Thoracic aorta (tissue), 2 donors: Measurements from ENCODE around the gene NFIA. TPM values are rescaled to one million over a fixed set of nuclear protein-coding genes. Genes with fewer than 3 reads are reported as not detected.

Source experiments
- ATAC-seq: fragments of 150-250 bp; one replicate; pipeline ENCODE4 v1.8.0; 2017; ENCODE audit warnings: low read depth; ENCODE audit not compliant: insufficient number of reproducible peaks, low FRiP score
- DNase-seq: peaks from one replicate; pipeline ENCODE4 v3.0.0-alpha.2; 2020; ENCODE audit warnings: low spot score
- H3K27ac ChIP-seq, 2 donors: fragments of 200-600 bp; sonication (generic); 1 replicate in 1 of 2; 2 replicates in 1 of 2; pipeline ENCODE4 v1.5.1; 2016; ENCODE audit warnings: mild to moderate bottlenecking in 2 of 2, moderate library complexity in 2 of 2
- H3K27me3 ChIP-seq: fragments of 200-600 bp; sonication (generic); replicated peaks from 2 replicates; pipeline ENCODE4 v1.6.0; 2016; ENCODE audit warnings: mild to moderate bottlenecking; ENCODE audit not compliant: insufficient read depth
- H3K36me3 ChIP-seq: fragments of 200-600 bp; sonication (generic); one replicate; pipeline ENCODE4 v1.5.1; 2016
- H3K4me1 ChIP-seq, 2 donors: fragments of 200-600 bp; sonication (generic); 1 replicate in 1 of 2; 2 replicates in 1 of 2; pipeline versions ENCODE4 v1.5.1 to v1.6.0; 2016; ENCODE audit warnings: low read depth in 2 of 2, mild to moderate bottlenecking in 1 of 2; ENCODE audit not compliant: control insufficient read depth in 1 of 2
- H3K4me3 ChIP-seq: fragments of 200-600 bp; sonication (generic); 2 replicates; pipeline ENCODE4 v1.5.1; 2016; ENCODE audit warnings: mild to moderate bottlenecking
- H3K9me3 ChIP-seq: fragments of 200-600 bp; sonication (generic); 2 replicates; pipeline ENCODE4 v1.5.1; 2016
- CTCF ChIP-seq: fragments of 200-600 bp; sonication (generic); IDR thresholded peaks from one replicate; pipeline ENCODE4 v1.5.1; 2019; ENCODE audit warnings: antibody characterized with exemption
- total RNA-seq, 2 donors: library from RNA; depleted of rRNA; stranded (reverse); fragments of >200 nt; gene quantifications; one replicate each; pipeline versions ENCODE4 v1.1.0 to v1.2.3, GENCODE V29; 2016

NFIA gene
- total RNA-seq, 2 donors from 2014 or later: 99.8 to 118 TPM

- ATAC-seq (no peak), DNase-seq (no peak)
- H3K4me3 ChIP-seq: no peak overlapping the region
- peaks cover 17 to 43% of the 10 kb centered on the region in 2 donors for H3K4me1 ChIP-seq
- no peak for TF ChIP-seq CTCF
- peak overlapping the region in 1 of 2 donors; percentile 27 for H3K27ac ChIP-seq
- no peaks in the 10 kb centered on the region for H3K27me3 ChIP-seq
- H3K36me3 ChIP-seq: no peaks in the 10 kb centered on the region
- H3K9me3 ChIP-seq: no peaks in the 10 kb centered on the region
These were observed 150.8 kb downstream of the NFIA start for GRCh38 chr1:61233121-61233660.

GRCh38 chr1:61234587-61234919, 152.2 kb downstream of the NFIA start:
- no peak overlapping the region for H3K4me3 ChIP-seq
- DNase-seq (no peak), ATAC-seq (no peak)
- H3K27me3 ChIP-seq: no peaks in the 10 kb centered on the region
- no peaks in the 10 kb centered on the region for H3K9me3 ChIP-seq
- no peak overlapping the region for H3K27ac ChIP-seq
- no peaks in the 10 kb centered on the region for H3K36me3 ChIP-seq
- no peak for TF ChIP-seq CTCF
- H3K4me1 ChIP-seq: peaks cover 20 to 47% of the 10 kb centered on the region in 2 donors

GRCh38 chr1:61237147-61237546, 154.8 kb downstream of the NFIA start:
- no peak for TF ChIP-seq CTCF
- Histone ChIP-seq H3K27ac (no peak overlapping the region), H3K4me1 (peaks cover 16 to 61% of the 10 kb centered on the region in 2 donors), H3K9me3 (no peaks in the 10 kb centered on the region), H3K27me3 (no peaks in the 10 kb centered on the region), H3K4me3 (no peak overlapping the region), H3K36me3 (no peaks in the 10 kb centered on the region)
- ATAC-seq (no peak), DNase-seq (no peak)

- H3K9me3 ChIP-seq: no peaks in the 10 kb centered on the region
- peak overlapping the region in 1 of 2 donors; percentile 9 for H3K27ac ChIP-seq
- no peaks in the 10 kb centered on the region for H3K27me3 ChIP-seq
- ATAC-seq (no peak), DNase-seq (no peak)
- no peaks in the 10 kb centered on the region for H3K36me3 ChIP-seq
- no peak overlapping the region for H3K4me3 ChIP-seq
- TF ChIP-seq CTCF: no peak
- H3K4me1 ChIP-seq: peaks cover 15 to 61% of the 10 kb centered on the region in 2 donors
These were observed 155.4 kb downstream of the NFIA start for GRCh38 chr1:61237659-61238358.

GRCh38 chr1:61238359-61238665, 156.0 kb downstream of the NFIA start:
- Histone ChIP-seq H3K27ac (peak overlapping the region; percentile 9 to 15), H3K4me1 (peaks cover 16 to 61% of the 10 kb centered on the region in 2 donors), H3K4me3 (peak overlapping the region; percentile 8), H3K36me3 (no peaks in the 10 kb centered on the region), H3K27me3 (no peaks in the 10 kb centered on the region), H3K9me3 (no peaks in the 10 kb centered on the region)
- ATAC-seq (no peak), DNase-seq (no peak)
- no peak for TF ChIP-seq CTCF
